Stimulated activated CD8-positive, alpha-beta memory T cell treated with anti-CD3 and anti-CD28 coated beads, Interleukin-15, amount 100 ng/mL, for 1 hour (primary cell): ENCODE measurements around the gene ADAMTS6.
"Not testable (repeated sequence)": the region's sequence is repeated elsewhere in the genome, so short reads cannot be mapped to it uniquely, and the experiment has no call there.

Experiments
- DNase-seq: peaks from one replicate; pipeline ENCODE4 v3.0.0-alpha.2; 2020; ENCODE audit warnings: low read depth

Gene ADAMTS6

GRCh38 chr5:65363499-65363898 lies 118.2 kb downstream of the ADAMTS6 start:
- DNase-seq = no peak

GRCh38 chr5:65359981-65360380 lies 121.7 kb downstream of the ADAMTS6 start:
- DNase-seq = no peak

- DNase-seq = no peak
These were observed 122.2 kb downstream of the ADAMTS6 start for GRCh38 chr5:65359569-65359968.

GRCh38 chr5:65356274-65356673 lies 125.4 kb downstream of the ADAMTS6 start:
- DNase-seq = no peak

GRCh38 chr5:65355301-65355700 lies 126.4 kb downstream of the ADAMTS6 start:
- DNase-seq = no peak

GRCh38 chr5:65341835-65342234 lies 139.9 kb downstream of the ADAMTS6 start:
- no peak for DNase-seq

GRCh38 chr5:65338606-65339151 lies 143.0 kb downstream of the ADAMTS6 start:
- no peak for DNase-seq

GRCh38 chr5:65334077-65334476 lies 147.6 kb downstream of the ADAMTS6 start:
- DNase-seq = no peak

GRCh38 chr5:65332591-65332990 lies 149.1 kb downstream of the ADAMTS6 start:
- no peak for DNase-seq

GRCh38 chr5:65329266-65329665 lies 152.5 kb downstream of the ADAMTS6 start:
- DNase-seq = no peak

- no peak for DNase-seq
These were observed 154.1 kb downstream of the ADAMTS6 start for GRCh38 chr5:65327582-65327981.

- DNase-seq = no peak
These were observed 154.8 kb downstream of the ADAMTS6 start for GRCh38 chr5:65326922-65327321.

GRCh38 chr5:65324226-65324625 lies 157.5 kb downstream of the ADAMTS6 start:
- DNase-seq = no peak

- not testable (repeated sequence) for DNase-seq
These were observed 161.0 kb downstream of the ADAMTS6 start for GRCh38 chr5:65320704-65321103.

GRCh38 chr5:65320250-65320649 lies 161.5 kb downstream of the ADAMTS6 start:
- DNase-seq = no peak

GRCh38 chr5:65307931-65308330 lies 173.8 kb downstream of the ADAMTS6 start:
- no peak for DNase-seq

GRCh38 chr5:65307088-65307487 lies 174.6 kb downstream of the ADAMTS6 start:
- no peak for DNase-seq

- DNase-seq = no peak
These were observed 175.8 kb downstream of the ADAMTS6 start for GRCh38 chr5:65305913-65306312.

GRCh38 chr5:65299861-65300260 lies 181.9 kb downstream of the ADAMTS6 start:
- DNase-seq = no peak

GRCh38 chr5:65296067-65296466 lies 185.7 kb downstream of the ADAMTS6 start:
- DNase-seq = no peak

GRCh38 chr5:65292196-65292595 lies 189.5 kb downstream of the ADAMTS6 start:
- DNase-seq = no peak

GRCh38 chr5:65290677-65291076 lies 191.0 kb downstream of the ADAMTS6 start:
- no peak for DNase-seq

- no peak for DNase-seq
These were observed 193.1 kb downstream of the ADAMTS6 start for GRCh38 chr5:65288657-65289056.

- DNase-seq = no peak
These were observed 202.1 kb downstream of the ADAMTS6 start for GRCh38 chr5:65279603-65280002.
